GM21717 (cell line): ENCODE measurements around the gene ACAN.

Source experiments
- ATAC-seq: cut with Tn5 transposase; IDR thresholded peaks from one replicate; pipeline ENCODE4 v1.9.1; 2021; ENCODE audit warnings: mild to moderate bottlenecking, moderate library complexity; ENCODE audit not compliant: unreplicated experiment

Gene ACAN

GRCh38 chr15:88917760-88918159 lies 114.5 kb downstream of the ACAN start:
- ATAC-seq, result no peak

DNA sequence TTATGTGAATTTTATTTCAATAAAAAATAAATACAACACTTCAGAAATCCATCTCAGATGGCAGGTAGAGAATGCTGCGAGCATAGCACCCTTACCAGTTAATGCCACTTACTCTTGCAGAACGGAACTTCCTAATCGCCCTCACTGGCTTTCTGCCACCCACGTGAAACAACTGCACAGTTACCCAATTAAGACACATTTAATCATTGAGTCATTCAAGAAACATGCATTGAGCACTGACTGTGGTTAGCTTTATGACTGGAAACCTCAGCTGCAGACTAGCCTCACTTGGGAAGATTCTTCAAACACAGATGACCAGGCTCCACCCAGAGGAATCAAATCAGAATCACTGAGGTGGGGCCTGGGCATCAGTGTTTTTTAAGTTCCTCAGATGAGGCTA lies 115.5 kb downstream of the ACAN start:
- ATAC-seq, result no peak

DNA sequence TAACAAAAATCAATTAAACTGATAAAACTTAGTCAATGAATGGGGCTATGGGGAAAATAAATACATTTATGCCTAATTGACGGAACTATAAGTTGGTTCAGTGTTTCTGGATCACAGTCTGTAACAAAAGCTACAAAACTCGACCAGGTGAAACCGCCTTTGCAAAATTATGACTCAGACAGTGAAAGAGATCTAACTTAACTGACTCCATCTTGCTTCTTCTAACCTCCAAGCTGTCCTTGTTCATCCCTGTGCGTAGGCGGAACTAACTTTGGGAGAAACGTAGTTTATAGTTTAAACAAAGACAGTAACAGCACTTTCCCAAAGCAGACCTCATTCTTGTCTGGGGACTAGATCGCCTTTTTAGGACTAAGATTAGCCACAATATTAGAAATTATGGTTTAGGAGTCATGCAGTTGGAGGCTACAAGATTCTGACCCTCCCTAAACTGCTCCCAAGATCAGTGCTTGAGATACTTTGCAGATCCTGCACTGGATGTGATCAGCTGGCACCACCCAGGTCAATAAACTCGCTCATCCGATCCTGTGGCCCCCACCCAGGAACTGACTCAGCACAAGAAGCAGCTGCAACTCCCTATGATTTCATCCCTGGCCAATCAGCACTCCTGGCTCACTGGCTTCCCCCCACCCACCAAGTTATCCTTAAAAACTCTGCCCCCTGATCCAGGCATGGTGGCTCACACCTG lies 117.1 kb downstream of the ACAN start:
- no peak for ATAC-seq

GRCh38 chr15:88920892-88921435 lies 117.7 kb downstream of the ACAN start:
- ATAC-seq, result peak; percentile 68
